HepG2 (cell line): ENCODE measurements around the gene MDH2.
A peak's percentile ranks its signal among the peaks of the same experiment; 100 is the strongest.

Experiments used
- BHLHE40 ChIP-seq: IDR thresholded peaks from 2 replicates; pipeline ENCODE4 v1.6.1; 2011; ENCODE audit warnings: low read length, improper control_type of control experiment
- CEBPB ChIP-seq: IDR thresholded peaks from 2 replicates; pipeline ENCODE4 v1.6.1; 2011; ENCODE audit warnings: low read depth, low read length, improper control_type of control experiment, borderline replicate concordance
- MAFK ChIP-seq, 2 experiments: IDR thresholded peaks in 1 of 2; conservative IDR thresholded peaks in 1 of 2; 2 replicates each; pipeline ENCODE4 v1.6.1; 2011; ENCODE audit warnings: improper control_type of control experiment in 2 of 2, low read length in 2 of 2
- PHF5A ChIP-seq: IDR thresholded peaks from one replicate; pipeline ENCODE4 v1.6.1; 2018; ENCODE audit warnings: low read depth, missing genetic modification reagents; ENCODE audit not compliant: unreplicated experiment
- POLR2A ChIP-seq, 2 experiments: IDR thresholded peaks; 2 replicates each; pipeline ENCODE4 v1.6.1; 2011; ENCODE audit warnings: low read depth in 2 of 2, low read length in 2 of 2, mild to moderate bottlenecking in 1 of 2, moderate library complexity in 1 of 2; ENCODE audit not compliant: insufficient read depth in 1 of 2
- SRY ChIP-seq: sonication (generic); formaldehyde crosslinking; IDR thresholded peaks from 2 replicates; pipeline ENCODE4 v1.8.0; 2022; ENCODE audit warnings: mild to moderate bottlenecking, missing genetic modification reagents
- TCF7 ChIP-seq: sonication (generic); IDR thresholded peaks from 2 replicates; pipeline ENCODE4 v1.6.1; 2016; ENCODE audit warnings: antibody characterized with exemption, low read depth
- ZBTB8A ChIP-seq: sonication (generic); formaldehyde crosslinking; IDR thresholded peaks from 2 replicates; pipeline ENCODE4 v1.4.0; 2020; ENCODE audit warnings: mild to moderate bottlenecking, low read depth, missing genetic modification reagents, borderline replicate concordance
- TF ChIP-seq, protein P1 (sequence below): sonication (generic); formaldehyde crosslinking; IDR thresholded peaks from 2 replicates; pipeline ENCODE4 v1.5.0; 2020; ENCODE audit warnings: mild to moderate bottlenecking, missing genetic modification reagents, moderate library complexity
- TF ChIP-seq, protein P2 (sequence below): sonication (generic); formaldehyde crosslinking; IDR thresholded peaks from 2 replicates; pipeline ENCODE4 v1.9.0; 2021; ENCODE audit warnings: missing genetic modification reagents, mild to moderate bottlenecking, borderline replicate concordance
- TF ChIP-seq, protein P3 (sequence below): sonication (generic); formaldehyde crosslinking; IDR thresholded peaks from 2 replicates; pipeline ENCODE4 v1.5.0; 2020; ENCODE audit warnings: mild to moderate bottlenecking, missing genetic modification reagents

DNA sequence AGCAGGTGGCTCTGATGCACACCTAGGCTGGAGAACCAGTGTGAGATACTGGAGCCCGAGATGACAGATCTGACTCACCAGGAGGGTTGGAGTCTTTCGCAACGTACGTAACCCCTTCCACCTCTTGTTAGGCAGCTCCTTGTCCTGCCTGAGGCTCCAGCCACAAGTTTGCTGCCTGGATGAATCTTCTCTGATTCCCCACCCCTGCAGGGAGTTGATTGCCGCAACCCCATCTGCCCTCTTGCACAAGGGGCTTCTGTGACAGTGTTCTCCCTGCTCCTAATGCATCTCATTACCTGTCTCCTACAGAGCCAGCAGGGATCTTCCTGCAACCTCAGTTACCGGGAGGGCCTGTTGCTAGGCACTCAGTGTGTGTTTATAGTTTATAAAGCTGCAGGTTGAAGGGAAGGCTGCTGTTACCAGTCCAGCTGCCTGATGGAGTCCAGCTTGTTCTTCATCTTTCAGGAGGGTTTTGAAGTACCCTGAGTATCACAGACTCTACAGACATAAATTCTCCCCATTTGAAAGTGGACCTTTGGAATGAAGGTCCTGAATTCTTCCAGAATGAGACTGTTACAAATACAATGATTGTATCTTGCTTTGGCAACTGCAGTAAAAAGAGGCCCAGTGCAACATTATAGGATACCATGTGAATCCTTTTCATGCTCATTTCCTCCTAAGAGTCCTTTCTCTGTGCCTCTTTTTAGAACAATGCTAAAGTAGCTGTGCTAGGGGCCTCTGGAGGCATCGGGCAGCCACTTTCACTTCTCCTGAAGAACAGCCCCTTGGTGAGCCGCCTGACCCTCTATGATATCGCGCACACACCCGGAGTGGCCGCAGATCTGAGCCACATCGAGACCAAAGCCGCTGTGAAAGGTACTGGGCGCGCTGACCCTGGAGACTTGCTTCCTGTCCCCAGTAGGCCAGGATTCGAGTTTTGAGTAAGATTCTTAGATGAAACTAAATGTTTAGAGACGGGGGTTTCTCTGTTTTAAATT lies 6.5 kb downstream of the MDH2 start:
- no peak for TF ChIP-seq BHLHE40
- TF ChIP-seq CEBPB: peak; percentile 79; the same call in 1 of the 2 replicates
- TF ChIP-seq, protein P1, sequence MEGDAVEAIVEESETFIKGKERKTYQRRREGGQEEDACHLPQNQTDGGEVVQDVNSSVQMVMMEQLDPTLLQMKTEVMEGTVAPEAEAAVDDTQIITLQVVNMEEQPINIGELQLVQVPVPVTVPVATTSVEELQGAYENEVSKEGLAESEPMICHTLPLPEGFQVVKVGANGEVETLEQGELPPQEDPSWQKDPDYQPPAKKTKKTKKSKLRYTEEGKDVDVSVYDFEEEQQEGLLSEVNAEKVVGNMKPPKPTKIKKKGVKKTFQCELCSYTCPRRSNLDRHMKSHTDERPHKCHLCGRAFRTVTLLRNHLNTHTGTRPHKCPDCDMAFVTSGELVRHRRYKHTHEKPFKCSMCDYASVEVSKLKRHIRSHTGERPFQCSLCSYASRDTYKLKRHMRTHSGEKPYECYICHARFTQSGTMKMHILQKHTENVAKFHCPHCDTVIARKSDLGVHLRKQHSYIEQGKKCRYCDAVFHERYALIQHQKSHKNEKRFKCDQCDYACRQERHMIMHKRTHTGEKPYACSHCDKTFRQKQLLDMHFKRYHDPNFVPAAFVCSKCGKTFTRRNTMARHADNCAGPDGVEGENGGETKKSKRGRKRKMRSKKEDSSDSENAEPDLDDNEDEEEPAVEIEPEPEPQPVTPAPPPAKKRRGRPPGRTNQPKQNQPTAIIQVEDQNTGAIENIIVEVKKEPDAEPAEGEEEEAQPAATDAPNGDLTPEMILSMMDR (CRISPR knock-in tag): no peak
- TF ChIP-seq, protein P2, sequence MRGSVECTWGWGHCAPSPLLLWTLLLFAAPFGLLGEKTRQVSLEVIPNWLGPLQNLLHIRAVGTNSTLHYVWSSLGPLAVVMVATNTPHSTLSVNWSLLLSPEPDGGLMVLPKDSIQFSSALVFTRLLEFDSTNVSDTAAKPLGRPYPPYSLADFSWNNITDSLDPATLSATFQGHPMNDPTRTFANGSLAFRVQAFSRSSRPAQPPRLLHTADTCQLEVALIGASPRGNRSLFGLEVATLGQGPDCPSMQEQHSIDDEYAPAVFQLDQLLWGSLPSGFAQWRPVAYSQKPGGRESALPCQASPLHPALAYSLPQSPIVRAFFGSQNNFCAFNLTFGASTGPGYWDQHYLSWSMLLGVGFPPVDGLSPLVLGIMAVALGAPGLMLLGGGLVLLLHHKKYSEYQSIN (CRISPR knock-in tag): no peak
- TF ChIP-seq, protein P3, sequence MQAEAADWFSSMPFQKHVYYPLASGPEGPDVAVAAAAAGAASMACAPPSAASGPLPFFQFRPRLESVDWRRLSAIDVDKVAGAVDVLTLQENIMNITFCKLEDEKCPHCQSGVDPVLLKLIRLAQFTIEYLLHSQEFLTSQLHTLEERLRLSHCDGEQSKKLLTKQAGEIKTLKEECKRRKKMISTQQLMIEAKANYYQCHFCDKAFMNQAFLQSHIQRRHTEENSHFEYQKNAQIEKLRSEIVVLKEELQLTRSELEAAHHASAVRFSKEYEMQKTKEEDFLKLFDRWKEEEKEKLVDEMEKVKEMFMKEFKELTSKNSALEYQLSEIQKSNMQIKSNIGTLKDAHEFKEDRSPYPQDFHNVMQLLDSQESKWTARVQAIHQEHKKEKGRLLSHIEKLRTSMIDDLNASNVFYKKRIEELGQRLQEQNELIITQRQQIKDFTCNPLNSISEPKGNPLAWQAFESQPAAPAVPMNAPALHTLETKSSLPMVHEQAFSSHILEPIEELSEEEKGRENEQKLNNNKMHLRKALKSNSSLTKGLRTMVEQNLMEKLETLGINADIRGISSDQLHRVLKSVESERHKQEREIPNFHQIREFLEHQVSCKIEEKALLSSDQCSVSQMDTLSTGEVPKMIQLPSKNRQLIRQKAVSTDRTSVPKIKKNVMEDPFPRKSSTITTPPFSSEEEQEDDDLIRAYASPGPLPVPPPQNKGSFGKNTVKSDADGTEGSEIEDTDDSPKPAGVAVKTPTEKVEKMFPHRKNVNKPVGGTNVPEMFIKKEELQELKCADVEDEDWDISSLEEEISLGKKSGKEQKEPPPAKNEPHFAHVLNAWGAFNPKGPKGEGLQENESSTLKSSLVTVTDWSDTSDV (CRISPR knock-in tag): no peak
- no peak for TF ChIP-seq POLR2A (IDR thresholded peaks at IDR 0.05; ENCODE audit: insufficient read depth in 1 of 2, low read depth in 2 of 2, low read length in 2 of 2)
- TF ChIP-seq MAFK (conservative IDR thresholded peaks at IDR 0.05 in 1 of 2, IDR thresholded peaks at IDR 0.05 in 1 of 2; ENCODE audit: low read length in 2 of 2): no peak
- no peak for TF ChIP-seq TCF7
- no peak for TF ChIP-seq ZBTB8A (CRISPR knock-in tag)
- no peak for TF ChIP-seq PHF5A (CRISPR knock-in tag)
- TF ChIP-seq SRY: no peak
